Activated effector memory CD4-positive, alpha-beta T cell treated with anti-CD3 and anti-CD28 coated beads, Interleukin-2, amount 50 U/mL, for 16 hours (primary cell): ENCODE results near the gene KLF7.

Experiments
- DNase-seq: peaks from one replicate; pipeline ENCODE4 v3.0.0-alpha.2; 2020

KLF7 gene

GRCh38 chr2:207165121-207166038 lies at the start of gene KLF7:
TSS of gene KLF7 (minus strand) at chr2:207165948. CDS start at chr2:207165568, 380 bp downstream.
- DNase-seq: peak; percentile 87

- DNase-seq: no peak
These were observed 49.6 kb upstream of the KLF7 start for GRCh38 chr2:207215308-207215707.

- DNase-seq: no peak
These were observed 48.7 kb upstream of the KLF7 start for GRCh38 chr2:207214446-207214845.

GRCh38 chr2:207206011-207206410 lies 40.3 kb upstream of the KLF7 start:
- no peak for DNase-seq

- no peak for DNase-seq
These were observed 39.6 kb upstream of the KLF7 start for GRCh38 chr2:207205173-207205957.

GRCh38 chr2:207203056-207203455 lies 37.3 kb upstream of the KLF7 start:
- DNase-seq: no peak

- no peak for DNase-seq
These were observed 36.9 kb upstream of the KLF7 start for GRCh38 chr2:207202645-207203044.

GRCh38 chr2:207201416-207201815 lies 35.7 kb upstream of the KLF7 start:
- DNase-seq: no peak

GRCh38 chr2:207200136-207200535 lies 34.4 kb upstream of the KLF7 start:
- DNase-seq: no peak

GRCh38 chr2:207194028-207194427 lies 28.3 kb upstream of the KLF7 start:
- DNase-seq: no peak

GRCh38 chr2:207188626-207189419 lies 23.1 kb upstream of the KLF7 start:
- no peak for DNase-seq

- no peak for DNase-seq
These were observed 19.6 kb upstream of the KLF7 start for GRCh38 chr2:207185372-207185771.

- DNase-seq: no peak
These were observed 19.0 kb upstream of the KLF7 start for GRCh38 chr2:207184768-207185167.

- DNase-seq: no peak
These were observed 18.6 kb upstream of the KLF7 start for GRCh38 chr2:207184348-207184747.

- no peak for DNase-seq
These were observed 17.8 kb upstream of the KLF7 start for GRCh38 chr2:207183506-207183905.

GRCh38 chr2:207182911-207183310 lies 17.2 kb upstream of the KLF7 start:
- no peak for DNase-seq

- DNase-seq: no peak
These were observed 16.0 kb upstream of the KLF7 start for GRCh38 chr2:207181526-207182274.

- DNase-seq: no peak
These were observed 15.0 kb upstream of the KLF7 start for GRCh38 chr2:207180741-207181140.

- DNase-seq: no peak
These were observed 10.5 kb upstream of the KLF7 start for GRCh38 chr2:207176247-207176646.

- DNase-seq: no peak
These were observed 7.9 kb upstream of the KLF7 start for GRCh38 chr2:207173641-207174040.

GRCh38 chr2:207167099-207167923 lies 1.6 kb upstream of the KLF7 start:
- DNase-seq: no peak
